OCI-LY3 (cell line): ENCODE data around the gene TBC1D22B.

Source experiments
- CTCF ChIP-seq: fragments of 200-600, 300-600 bp; sonication (generic); IDR thresholded peaks from 2 replicates; pipeline ENCODE4 v1.5.1; 2014; ENCODE audit warnings: antibody characterized with exemption, low read length, low read depth
- EZH2phosphoT487 ChIP-seq: fragments of 200-600 bp; shearing (Covaris generic); IDR thresholded peaks from 2 replicates; pipeline ENCODE4 v1.6.1; 2018; ENCODE audit warnings: antibody characterized with exemption, mixed run types, low read depth

- TF ChIP-seq CTCF: no peak
- no peak for TF ChIP-seq EZH2phosphoT487
These were observed 30.1 kb downstream of the TBC1D22B start for GRCh38 chr6:37287519-37288157.
